Measurements from ENCODE around the gene NSDHL.
"Not testable (repeated sequence)": the region's sequence is repeated elsewhere in the genome, so short reads cannot be mapped to it uniquely, and the experiment has no call there.

- TF ChIP-seq CTCF (IDR thresholded peaks at IDR 0.05 in 8 of 11, conservative IDR thresholded peaks at IDR 0.05 in 3 of 11); POLR2A (IDR thresholded peaks at IDR 0.05): not testable (repeated sequence)
Observed at GRCh38 chrX:152787062-152787461, 43.8 kb upstream of the NSDHL start.

All from spleen (tissue), 7 donors.